ENCODE measurements around the gene ATXN2. TPM values are rescaled to one million over a fixed set of nuclear protein-coding genes. Genes with fewer than 3 reads are reported as not detected.

ATXN2 gene
- total RNA-seq, 1 donor from 2014 or later = 70.3 TPM

DNA sequence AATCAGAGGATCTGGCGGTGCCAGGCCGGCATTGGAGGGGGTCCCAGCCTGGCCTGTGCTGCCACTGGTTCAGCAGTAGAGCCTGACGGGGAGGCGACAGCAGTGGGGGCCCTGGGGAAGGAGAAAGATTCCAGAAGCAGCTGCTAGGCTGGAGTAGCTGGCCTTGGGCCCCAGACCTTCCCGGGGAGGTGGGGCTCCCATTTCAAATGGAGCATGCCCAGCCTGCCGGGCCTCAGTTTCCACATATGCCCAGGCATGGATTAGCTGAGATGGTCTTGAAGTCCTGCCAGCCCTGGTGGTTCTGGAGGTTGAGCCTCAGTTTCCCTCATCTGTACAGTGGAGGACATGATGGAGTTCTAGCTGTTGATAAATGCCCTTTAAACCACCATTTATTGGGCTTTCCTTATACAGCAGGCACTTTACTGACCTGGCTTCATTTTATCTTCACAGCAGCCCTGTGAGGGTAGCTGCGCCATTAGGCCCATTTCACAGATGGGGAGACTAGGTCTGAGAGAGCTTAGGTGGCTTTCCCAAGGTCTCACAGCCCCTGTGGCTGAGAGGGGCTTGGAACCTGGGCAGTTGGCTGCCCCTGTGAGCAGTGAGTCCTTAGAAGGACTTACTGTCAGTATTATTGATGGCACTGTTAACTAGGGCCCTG is 171.6 kb downstream of the ATXN2 start:
- Histone ChIP-seq H3K4me1 (peaks cover 85% of the 10 kb centered on the region), H3K9me3 (no peaks in the 10 kb centered on the region)

DNA sequence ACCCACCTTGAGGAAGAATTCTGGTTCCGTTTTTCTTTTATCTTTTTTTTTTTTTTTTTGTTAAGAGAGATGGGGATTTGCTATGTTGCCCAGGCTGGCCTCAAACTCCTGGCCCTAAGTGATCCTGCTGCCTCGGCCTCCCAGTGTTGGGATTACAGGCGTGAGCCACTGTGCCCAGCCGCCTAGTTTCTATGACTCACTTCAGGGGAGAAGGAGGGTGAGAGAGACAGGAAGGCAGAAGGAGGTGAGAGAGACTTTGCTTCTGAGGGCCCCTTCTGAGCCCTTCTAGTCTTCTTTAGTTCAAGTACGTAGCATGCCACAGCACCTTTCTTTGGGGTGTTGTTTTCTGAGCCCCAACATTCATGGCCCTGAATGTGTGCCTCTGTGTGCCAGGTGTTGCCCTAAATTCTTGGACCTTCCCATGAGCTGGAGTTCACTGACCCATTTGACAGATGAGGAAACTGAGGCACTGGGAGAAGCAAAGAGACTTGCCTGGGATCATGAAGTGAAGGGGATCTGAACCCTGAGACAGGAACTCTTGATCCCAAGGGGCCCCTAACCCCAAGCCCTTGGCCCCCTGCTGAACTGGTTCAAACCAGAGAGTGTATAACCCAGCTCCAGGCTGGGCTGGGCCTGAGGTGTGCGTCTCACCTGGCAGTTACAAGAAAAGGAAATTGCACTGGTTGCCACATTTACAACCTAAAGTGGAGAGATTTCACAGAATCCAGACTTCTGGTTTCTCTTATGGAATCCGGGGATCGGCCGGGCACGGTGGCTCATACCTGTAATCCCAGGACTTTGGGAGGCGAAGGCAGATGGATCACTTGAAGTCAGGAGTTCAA is 172.6 kb downstream of the ATXN2 start:
- Histone ChIP-seq H3K9me3 (no peaks in the 10 kb centered on the region), H3K36me3 (peaks cover 6% of the 10 kb centered on the region), H3K27me3 (ENCODE audit: low read depth) (no peaks in the 10 kb centered on the region), H3K4me3 (no peak overlapping the region), H3K4me1 (peaks cover 80% of the 10 kb centered on the region), H3K27ac (peak overlapping the region; percentile 25)
- intact Hi-C loops (cut with DNase I) = no loop called here
- TF ChIP-seq, protein P1, sequence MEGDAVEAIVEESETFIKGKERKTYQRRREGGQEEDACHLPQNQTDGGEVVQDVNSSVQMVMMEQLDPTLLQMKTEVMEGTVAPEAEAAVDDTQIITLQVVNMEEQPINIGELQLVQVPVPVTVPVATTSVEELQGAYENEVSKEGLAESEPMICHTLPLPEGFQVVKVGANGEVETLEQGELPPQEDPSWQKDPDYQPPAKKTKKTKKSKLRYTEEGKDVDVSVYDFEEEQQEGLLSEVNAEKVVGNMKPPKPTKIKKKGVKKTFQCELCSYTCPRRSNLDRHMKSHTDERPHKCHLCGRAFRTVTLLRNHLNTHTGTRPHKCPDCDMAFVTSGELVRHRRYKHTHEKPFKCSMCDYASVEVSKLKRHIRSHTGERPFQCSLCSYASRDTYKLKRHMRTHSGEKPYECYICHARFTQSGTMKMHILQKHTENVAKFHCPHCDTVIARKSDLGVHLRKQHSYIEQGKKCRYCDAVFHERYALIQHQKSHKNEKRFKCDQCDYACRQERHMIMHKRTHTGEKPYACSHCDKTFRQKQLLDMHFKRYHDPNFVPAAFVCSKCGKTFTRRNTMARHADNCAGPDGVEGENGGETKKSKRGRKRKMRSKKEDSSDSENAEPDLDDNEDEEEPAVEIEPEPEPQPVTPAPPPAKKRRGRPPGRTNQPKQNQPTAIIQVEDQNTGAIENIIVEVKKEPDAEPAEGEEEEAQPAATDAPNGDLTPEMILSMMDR (IDR thresholded peaks at IDR 0.05) = no peak
- ATAC-seq = no peak
- DNase-seq = no peak

More for the DNA sequence above, 171.6 kb downstream of the ATXN2 start:
- H3K4me3 ChIP-seq = no peak overlapping the region
- no peaks in the 10 kb centered on the region for H3K36me3 ChIP-seq
- intact Hi-C loops (cut with DNase I) = no loop called here
- DNase-seq (no peak), ATAC-seq (no peak)
- H3K27ac ChIP-seq = peak overlapping the region; percentile 65
- no peaks in the 10 kb centered on the region for H3K27me3 ChIP-seq (ENCODE audit: low read depth)
- TF ChIP-seq, protein P1 (IDR thresholded peaks at IDR 0.05) = no peak

DNA sequence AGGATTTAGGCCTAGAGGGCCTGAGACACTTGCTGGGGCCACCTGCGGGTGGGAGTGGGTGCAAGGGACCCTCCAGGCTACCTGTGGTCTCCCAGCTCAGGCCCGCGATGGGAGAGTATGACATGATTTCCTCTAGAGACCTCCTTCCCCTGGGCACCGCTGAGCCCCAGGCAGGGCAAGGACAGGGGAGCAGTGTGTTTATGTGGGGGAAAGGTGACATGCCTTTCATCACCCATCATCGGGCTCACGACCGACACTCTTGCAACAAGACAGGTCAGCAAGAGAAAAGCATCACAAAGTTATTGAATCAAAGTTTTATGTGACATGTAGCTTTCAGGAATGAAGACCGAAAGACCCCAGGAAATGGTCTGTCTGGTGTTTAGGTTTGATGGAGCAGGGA is 173.5 kb downstream of the ATXN2 start:
- Histone ChIP-seq H3K27ac (peak overlapping the region; percentile 41), H3K4me1 (peaks cover 71% of the 10 kb centered on the region), H3K9me3 (no peaks in the 10 kb centered on the region), H3K36me3 (peaks cover 15% of the 10 kb centered on the region), H3K27me3 (ENCODE audit: low read depth) (no peaks in the 10 kb centered on the region), H3K4me3 (no peak overlapping the region)
- ATAC-seq (no peak), DNase-seq (no peak)
- intact Hi-C loops (cut with DNase I) = no loop called here
- TF ChIP-seq, protein P1 (IDR thresholded peaks at IDR 0.05) = no peak

DNA sequence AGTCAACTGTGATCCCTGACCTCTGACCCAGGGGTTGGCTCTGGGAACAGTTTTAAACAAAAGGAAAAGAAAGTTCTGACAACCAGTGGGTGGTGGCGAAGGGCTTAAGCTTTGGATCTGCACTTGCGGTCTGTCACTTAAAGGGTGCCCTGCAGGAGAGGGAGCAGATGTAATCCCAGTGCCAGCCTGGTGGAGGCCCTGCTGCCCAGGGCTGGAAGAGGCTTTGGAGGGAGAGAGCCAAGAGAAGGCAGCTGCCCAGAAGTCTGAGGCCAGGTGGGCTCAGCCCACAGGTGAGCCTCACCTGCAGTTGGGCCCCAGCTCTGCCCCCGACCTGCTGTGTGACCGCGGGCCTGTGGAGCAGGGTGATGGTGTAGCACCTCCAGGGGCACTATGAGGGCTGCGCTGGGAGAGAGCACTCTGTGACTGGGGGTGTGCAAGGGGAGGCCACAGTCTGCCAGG is 174.3 kb downstream of the ATXN2 start:
- Histone ChIP-seq H3K4me3 (no peak overlapping the region), H3K27me3 (ENCODE audit: low read depth) (no peaks in the 10 kb centered on the region), H3K4me1 (peaks cover 63% of the 10 kb centered on the region), H3K36me3 (peaks cover 24% of the 10 kb centered on the region), H3K27ac (peak overlapping the region; percentile 41), H3K9me3 (no peaks in the 10 kb centered on the region)
- DNase-seq (no peak), ATAC-seq (no peak)
- intact Hi-C loops (cut with DNase I) = no loop called here
- TF ChIP-seq, protein P1 (IDR thresholded peaks at IDR 0.05) = no peak

DNA sequence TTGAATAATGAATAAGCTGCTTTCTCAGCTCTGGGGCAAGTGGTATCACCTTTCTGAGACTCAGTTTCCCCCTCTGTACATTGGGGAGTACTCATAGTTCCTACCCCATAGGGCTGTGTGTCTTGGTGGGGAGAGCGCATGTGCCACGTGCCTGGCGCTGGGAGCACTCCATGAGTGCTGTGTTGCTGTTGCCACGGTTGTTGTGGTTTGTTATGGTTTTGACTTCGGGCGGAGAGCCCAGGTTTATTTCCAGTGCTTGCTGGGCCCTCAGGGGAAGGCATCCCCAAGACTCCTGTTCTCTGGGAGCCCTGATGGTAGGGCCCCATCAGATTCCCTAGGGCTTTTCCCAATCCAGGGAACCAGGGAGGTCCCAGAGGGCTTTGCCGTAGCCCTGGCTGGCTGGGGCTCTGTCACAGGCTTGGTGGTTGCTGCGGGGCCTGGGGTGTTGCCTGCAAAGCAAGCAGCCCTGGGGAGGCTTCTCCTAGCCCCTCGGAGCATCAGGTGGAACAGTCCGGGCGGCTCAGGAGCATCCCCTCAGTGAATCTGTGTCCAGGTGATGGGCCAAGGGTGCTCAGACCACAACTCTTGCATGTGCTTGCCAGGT is 174.8 kb downstream of the ATXN2 start:
- no peak overlapping the region for H3K4me3 ChIP-seq
- DNase-seq = no peak
- ATAC-seq = no peak
- H3K27ac ChIP-seq = peak overlapping the region; percentile 41
- intact Hi-C loops (cut with DNase I) = no loop called here
- TF ChIP-seq, protein P1 (IDR thresholded peaks at IDR 0.05) = no peak
- H3K9me3 ChIP-seq = no peaks in the 10 kb centered on the region
- peaks cover 58% of the 10 kb centered on the region for H3K4me1 ChIP-seq
- H3K27me3 ChIP-seq (ENCODE audit: low read depth) = no peaks in the 10 kb centered on the region
- H3K36me3 ChIP-seq = peaks cover 29% of the 10 kb centered on the region
